MM.1S (cell line): ENCODE data around the gene NASP.

Experiments used
- DNase-seq: peaks from one replicate; pipeline ENCODE4 v3.0.0-alpha.2; 2015
- H2AFZ ChIP-seq: fragments of 300-600 bp; sonication (generic); 2 replicates; pipeline ENCODE4 v1.6.0; 2016; ENCODE audit warnings: antibody characterized with exemption, low read length
- H3F3A ChIP-seq: fragments of 300-600 bp; sonication (generic); 2 replicates; pipeline ENCODE4 v1.6.1; 2016; ENCODE audit warnings: mild to moderate bottlenecking, antibody characterized with exemption, low read length, moderate library complexity, mixed read lengths; ENCODE audit not compliant: insufficient read depth
- H3K27ac ChIP-seq: fragments of 300-600 bp; sonication (generic); 2 replicates; pipeline ENCODE4 v1.5.1; 2016; ENCODE audit warnings: mild to moderate bottlenecking, low read length
- H3K27me3 ChIP-seq: fragments of 300-600 bp; sonication (generic); replicated peaks from 2 replicates; pipeline ENCODE4 v1.6.0; 2016; ENCODE audit warnings: low read length; ENCODE audit not compliant: insufficient read depth
- H3K36me3 ChIP-seq: fragments of 300-600 bp; sonication (generic); replicated peaks from 2 replicates; pipeline ENCODE4 v1.6.1; 2016; ENCODE audit warnings: mild to moderate bottlenecking, low read length, mixed read lengths; ENCODE audit not compliant: insufficient read depth
- H3K4me1 ChIP-seq: fragments of 300-600 bp; sonication (generic); 2 replicates; pipeline ENCODE4 v1.6.1; 2016; ENCODE audit warnings: low read length, mixed read lengths
- H3K4me2 ChIP-seq: fragments of 300-600 bp; sonication (generic); 2 replicates; pipeline ENCODE4 v1.6.0; 2016; ENCODE audit warnings: low read depth, low read length
- H3K4me3 ChIP-seq: fragments of 300-600 bp; sonication (generic); 2 replicates; pipeline ENCODE4 v1.5.1; 2016; ENCODE audit warnings: low read length, mixed read lengths
- H3K79me2 ChIP-seq: fragments of 300-600 bp; sonication (generic); 2 replicates; pipeline ENCODE4 v1.6.1; 2016; ENCODE audit warnings: mixed run types, low read length, mixed read lengths
- H3K9ac ChIP-seq: fragments of 300-600 bp; sonication (generic); 2 replicates; pipeline ENCODE4 v1.6.1; 2016; ENCODE audit warnings: low read length, mixed read lengths
- H3K9me2 ChIP-seq: fragments of 300-600 bp; sonication (generic); replicated peaks from 2 replicates; pipeline ENCODE4 v1.6.1; 2016; ENCODE audit warnings: mild to moderate bottlenecking, low read length, mixed read lengths; ENCODE audit not compliant: insufficient read depth
- H3K9me3 ChIP-seq: fragments of 300-600 bp; sonication (generic); replicated peaks from 2 replicates; pipeline ENCODE4 v1.6.1; 2016; ENCODE audit warnings: mild to moderate bottlenecking, low read length, mixed read lengths; ENCODE audit not compliant: insufficient read depth
- H4K20me1 ChIP-seq: fragments of 300-600 bp; sonication (generic); 2 replicates; pipeline ENCODE4 v1.6.1; 2016; ENCODE audit warnings: mild to moderate bottlenecking, low read length, moderate library complexity, mixed read lengths; ENCODE audit not compliant: insufficient read depth
- EZH2 ChIP-seq: fragments of 300-600 bp; sonication (generic); optimal IDR thresholded peaks from 2 replicates; pipeline ENCODE3; 2017; ENCODE audit warnings: low read depth, mild to moderate bottlenecking, antibody characterized with exemption, low read length, mixed read lengths
- EZH2phosphoT487 ChIP-seq: fragments of 300-600 bp; sonication (generic); IDR thresholded peaks from 2 replicates; pipeline ENCODE4 v1.6.1; 2018; ENCODE audit warnings: antibody characterized with exemption, low read length
- TF ChIP-seq, protein P1 (sequence below): fragments of 300-600 bp; sonication (generic); IDR thresholded peaks from 2 replicates; pipeline ENCODE4 v1.5.1; 2016; ENCODE audit warnings: antibody characterized with exemption, low read length, mixed read lengths

The NASP gene

DNA sequence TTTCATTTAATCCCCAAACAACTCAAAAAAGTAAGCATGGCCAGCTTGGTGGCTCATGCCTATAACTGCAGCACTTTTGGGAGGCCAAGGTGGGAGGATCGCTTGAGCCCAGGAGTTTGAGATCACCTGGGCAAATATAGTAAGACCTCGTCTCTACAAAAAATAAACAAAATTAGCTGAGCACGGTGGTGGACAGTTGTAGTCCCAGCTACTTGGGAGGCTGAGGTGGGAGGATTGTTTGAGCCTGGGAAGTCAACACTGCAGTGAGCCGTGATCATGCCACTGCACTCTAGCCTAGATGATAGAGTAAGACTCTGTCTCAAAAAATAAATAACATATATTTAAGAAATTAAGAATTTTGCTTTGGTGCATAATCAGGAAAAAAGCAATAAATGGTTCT lies 39.3 kb upstream of the NASP start:
- Histone ChIP-seq H3K79me2 (no peaks in the 10 kb centered on the region), H3K4me3 (no peak overlapping the region), H3K27me3 (no peaks in the 10 kb centered on the region), H3K36me3 (no peaks in the 10 kb centered on the region), H3K4me1 (peaks cover 27% of the 10 kb centered on the region), H3K27ac (peak overlapping the region; percentile 69; the same call in 1 of the 2 replicates), H2AFZ (0 out of 2 replicates have a peak overlapping the region, but pooled peaks have one; percentile 24), H3K9me2 (no peaks in the 10 kb centered on the region), H3K9ac (no peak overlapping the region), H3F3A (peaks cover 22% of the 10 kb centered on the region), H3K4me2 (peak overlapping the region; percentile 69), H3K9me3 (no peaks in the 10 kb centered on the region), H4K20me1 (no peaks in the 10 kb centered on the region)
- TF ChIP-seq EZH2phosphoT487 (no peak), EZH2 (no peak)
- TF ChIP-seq, protein P1, sequence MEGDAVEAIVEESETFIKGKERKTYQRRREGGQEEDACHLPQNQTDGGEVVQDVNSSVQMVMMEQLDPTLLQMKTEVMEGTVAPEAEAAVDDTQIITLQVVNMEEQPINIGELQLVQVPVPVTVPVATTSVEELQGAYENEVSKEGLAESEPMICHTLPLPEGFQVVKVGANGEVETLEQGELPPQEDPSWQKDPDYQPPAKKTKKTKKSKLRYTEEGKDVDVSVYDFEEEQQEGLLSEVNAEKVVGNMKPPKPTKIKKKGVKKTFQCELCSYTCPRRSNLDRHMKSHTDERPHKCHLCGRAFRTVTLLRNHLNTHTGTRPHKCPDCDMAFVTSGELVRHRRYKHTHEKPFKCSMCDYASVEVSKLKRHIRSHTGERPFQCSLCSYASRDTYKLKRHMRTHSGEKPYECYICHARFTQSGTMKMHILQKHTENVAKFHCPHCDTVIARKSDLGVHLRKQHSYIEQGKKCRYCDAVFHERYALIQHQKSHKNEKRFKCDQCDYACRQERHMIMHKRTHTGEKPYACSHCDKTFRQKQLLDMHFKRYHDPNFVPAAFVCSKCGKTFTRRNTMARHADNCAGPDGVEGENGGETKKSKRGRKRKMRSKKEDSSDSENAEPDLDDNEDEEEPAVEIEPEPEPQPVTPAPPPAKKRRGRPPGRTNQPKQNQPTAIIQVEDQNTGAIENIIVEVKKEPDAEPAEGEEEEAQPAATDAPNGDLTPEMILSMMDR = no peak
- no peak for DNase-seq

DNA sequence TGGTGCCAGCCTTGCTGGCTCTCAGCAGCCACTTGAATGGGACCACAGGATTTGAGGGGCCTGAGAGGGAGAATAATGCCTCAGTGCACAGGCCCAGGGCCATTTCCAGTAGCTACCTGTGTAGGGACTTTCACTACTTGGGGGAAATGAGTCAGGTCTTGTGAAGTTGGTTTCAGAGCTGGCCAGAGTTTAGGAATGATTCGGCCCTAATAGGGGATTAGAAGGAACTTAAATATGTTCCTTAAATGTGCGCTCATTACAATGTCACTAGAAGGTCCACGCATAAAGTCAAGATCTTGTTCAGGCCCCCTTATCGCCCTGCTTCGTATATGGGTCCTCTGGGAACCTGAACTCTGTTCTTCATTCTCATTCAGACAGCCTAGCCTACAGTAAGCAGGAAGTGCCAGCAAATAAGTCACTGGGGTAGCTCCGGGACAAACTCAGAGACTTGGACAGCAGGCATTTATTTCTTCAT lies 38.8 kb upstream of the NASP start:
- Histone ChIP-seq H3K4me3 (no peak overlapping the region), H3K27ac (peak overlapping the region; percentile 27; the same call in 1 of the 2 replicates), H3K9me3 (no peaks in the 10 kb centered on the region), H3K9ac (no peak overlapping the region), H2AFZ (peak overlapping the region; percentile 24; the same call in 1 of the 2 replicates), H3K9me2 (no peaks in the 10 kb centered on the region), H3K79me2 (no peaks in the 10 kb centered on the region), H3K36me3 (no peaks in the 10 kb centered on the region), H3K4me1 (peaks cover 27% of the 10 kb centered on the region), H3K27me3 (no peaks in the 10 kb centered on the region), H4K20me1 (no peaks in the 10 kb centered on the region), H3K4me2 (peak overlapping the region; percentile 69; the same call in 1 of the 2 replicates), H3F3A (peaks cover 22% of the 10 kb centered on the region)
- no peak for DNase-seq
- TF ChIP-seq, protein P1 = no peak
- TF ChIP-seq EZH2 (no peak), EZH2phosphoT487 (no peak)

DNA sequence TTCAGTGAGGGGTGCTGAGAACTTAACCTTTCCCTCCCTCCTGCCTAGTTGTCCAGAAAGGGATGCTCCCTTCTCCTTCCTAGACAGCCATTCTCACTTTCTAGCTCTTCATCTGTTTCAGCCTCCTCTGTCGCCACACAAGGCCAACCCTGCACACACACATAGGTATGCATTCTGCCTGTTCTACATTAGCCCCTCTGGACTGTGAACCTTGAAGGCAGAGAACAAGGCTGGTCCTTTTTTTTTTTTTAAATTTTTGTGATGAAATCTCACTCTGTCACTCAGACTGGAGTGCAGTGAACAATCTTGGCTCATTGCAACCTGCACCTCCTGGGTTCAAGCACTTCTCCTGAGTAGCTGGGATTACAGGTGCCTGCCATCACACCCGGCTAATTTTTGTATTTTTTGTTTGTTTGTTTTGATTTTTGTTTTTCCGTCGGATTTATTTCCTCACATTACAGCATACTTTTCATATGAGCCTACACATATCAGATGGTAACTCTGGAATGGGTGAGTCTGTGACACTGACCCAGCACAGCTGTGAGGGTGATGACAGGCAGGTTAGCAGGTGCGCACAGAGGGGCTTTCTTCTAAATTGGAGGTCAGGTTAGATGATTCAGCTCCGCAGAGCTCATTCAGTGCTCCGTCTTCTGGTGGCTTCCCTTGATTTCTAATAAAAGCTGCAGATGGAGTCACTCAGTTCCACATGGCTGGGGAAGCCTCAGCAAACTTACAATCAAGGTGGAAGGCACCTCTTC lies 38.1 kb upstream of the NASP start:
- Histone ChIP-seq H3K27me3 (no peaks in the 10 kb centered on the region), H3K4me3 (no peak overlapping the region), H3K9me2 (no peaks in the 10 kb centered on the region), H4K20me1 (no peaks in the 10 kb centered on the region), H3K4me2 (peak overlapping the region; percentile 69; the same call in 1 of the 2 replicates), H3K27ac (peak overlapping the region; percentile 27; the same call in 1 of the 2 replicates), H3K9me3 (no peaks in the 10 kb centered on the region), H3K9ac (no peak overlapping the region), H3F3A (peaks cover 22% of the 10 kb centered on the region), H3K79me2 (peaks cover under 1% of the 10 kb centered on the region), H2AFZ (peak overlapping the region; percentile 24; the same call in 1 of the 2 replicates), H3K4me1 (peaks cover 31% of the 10 kb centered on the region), H3K36me3 (no peaks in the 10 kb centered on the region)
- TF ChIP-seq, protein P1 = no peak
- TF ChIP-seq EZH2 = no peak
- TF ChIP-seq EZH2phosphoT487 = no peak
- DNase-seq = no peak
